GM18511 (cell line): Measurements from ENCODE around the gene UNK.
"Not testable (repeated sequence)": the region's sequence is repeated elsewhere in the genome, so short reads cannot be mapped to it uniquely, and the experiment has no call there.

Experiments used
- ATAC-seq: cut with Tn5 transposase; IDR thresholded peaks from one replicate; pipeline ENCODE4 v1.9.1; 2021; ENCODE audit warnings: mild to moderate bottlenecking, moderate library complexity; ENCODE audit not compliant: unreplicated experiment

The UNK gene

DNA sequence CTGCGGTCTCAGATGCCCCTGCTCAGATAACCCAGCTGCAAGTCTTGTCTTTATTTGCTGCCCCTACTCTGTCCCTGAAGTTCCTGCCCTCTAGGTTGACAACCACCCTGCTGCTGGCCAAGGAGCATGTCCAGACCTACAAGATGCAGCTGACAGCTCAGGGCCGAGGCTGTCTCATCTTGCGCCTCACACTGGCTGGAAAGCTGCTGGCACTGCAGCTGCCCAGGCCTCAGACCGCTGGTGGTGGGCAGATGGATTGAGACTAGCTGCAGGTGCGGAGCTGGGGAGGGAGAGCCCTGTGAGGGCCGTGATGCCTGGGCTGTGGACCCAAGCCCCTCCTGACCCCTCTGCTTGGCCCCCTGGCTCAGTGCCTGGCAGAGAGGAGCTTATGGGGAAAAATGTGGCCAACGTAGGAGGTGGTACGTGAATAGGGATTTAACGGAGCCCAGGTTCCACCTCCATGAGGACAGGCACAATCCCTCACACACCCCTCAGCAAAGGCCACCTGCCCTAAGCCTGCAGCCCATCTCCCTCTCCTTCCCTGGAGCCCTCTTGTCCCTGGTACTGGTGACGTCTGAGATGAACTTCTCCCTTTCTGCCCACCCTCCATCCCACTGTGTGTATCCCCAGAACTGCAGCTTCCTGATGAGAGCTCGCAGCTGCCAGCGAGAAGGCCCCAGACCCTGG, 11.3 kb upstream of the UNK start:
- no peak for ATAC-seq

DNA sequence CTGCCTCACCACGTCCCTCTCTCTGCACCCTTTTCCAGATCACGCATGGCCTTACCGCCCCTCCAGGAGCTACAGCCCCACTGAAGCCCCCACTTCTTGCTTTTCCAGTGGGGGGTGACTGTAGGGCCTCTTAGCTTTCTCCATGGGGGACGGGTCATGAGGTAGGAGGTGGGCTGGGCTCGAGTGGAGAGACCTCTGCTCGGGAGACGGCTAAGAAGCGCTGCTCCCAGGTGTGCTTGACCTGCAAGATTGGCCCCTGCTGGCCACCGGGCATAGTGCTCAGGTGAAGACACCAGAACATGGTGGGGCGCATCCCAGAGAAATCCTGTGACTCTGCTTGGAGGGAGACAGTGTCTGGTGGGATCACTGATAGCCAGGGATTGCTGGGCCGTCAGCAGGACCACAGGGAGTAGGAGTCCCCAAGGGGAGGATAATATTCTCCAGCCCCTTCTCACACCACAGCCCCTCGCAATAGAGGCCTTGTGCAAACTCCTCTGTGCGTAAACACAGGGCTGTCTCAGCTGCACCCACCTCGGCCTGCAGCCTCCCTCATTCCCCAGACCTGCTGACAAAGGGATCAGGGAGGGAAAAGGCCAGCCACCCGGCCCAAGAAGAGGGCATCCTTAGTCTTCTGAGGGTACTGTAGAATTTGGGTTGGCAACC, 10.7 kb upstream of the UNK start:
- no peak for ATAC-seq

DNA sequence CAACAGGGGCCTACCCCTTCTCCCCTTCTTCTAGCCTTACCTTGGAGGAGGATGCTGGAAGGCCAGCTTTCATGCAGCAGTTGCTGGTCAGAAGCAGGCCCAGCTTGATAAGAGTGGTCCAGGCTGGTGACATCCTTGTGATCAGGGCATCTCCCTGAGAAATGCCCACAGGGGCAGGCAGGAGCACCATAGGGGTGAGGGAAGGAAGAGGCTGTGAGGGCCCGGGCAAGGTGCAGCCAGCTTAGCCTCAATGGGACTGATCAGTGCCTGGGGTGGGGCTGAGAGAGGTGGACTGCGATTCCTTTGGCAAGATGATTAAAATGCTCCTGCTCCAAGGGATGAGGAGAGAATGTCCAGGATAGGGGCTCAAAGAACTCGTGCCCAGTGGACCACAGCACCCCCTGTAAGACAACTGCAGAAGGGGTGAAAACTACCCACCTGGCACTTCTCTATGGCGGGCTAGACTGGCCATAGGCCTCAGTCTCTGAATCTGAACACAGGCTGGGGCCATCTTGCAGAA, 10.1 kb upstream of the UNK start:
- ATAC-seq: no peak

DNA sequence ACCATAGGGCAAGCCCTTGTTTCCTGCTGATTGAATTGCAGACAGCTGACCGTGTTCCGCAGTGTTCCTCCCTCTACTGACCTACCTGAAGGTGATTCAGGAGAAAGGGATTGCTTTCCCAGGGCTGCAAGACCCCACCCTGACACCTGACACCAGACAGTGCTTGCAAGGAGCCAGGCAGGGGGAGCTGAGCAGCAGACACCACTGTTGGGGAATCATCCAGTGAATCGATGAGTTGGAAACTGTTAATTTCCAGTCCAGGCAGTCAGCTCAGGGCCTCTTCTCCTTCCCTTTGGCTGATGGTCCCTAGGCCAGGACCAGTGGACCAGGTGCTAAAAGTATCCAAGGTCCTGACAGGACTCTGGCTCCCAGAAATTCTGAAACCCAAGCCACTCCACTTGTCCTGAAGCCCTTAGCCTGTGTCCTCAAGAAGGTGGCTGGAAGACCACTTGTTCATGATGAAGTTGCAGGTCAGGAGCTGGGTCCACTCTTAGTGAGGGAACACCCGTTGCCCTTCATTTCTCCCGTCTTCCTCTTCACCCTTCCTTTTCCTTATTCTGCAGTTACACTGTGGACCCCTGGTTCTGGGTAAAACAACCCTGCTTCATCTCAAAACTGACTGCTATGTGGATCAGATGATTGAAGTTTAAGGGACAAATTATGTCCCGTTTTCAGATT, 9.5 kb upstream of the UNK start:
- ATAC-seq: no peak

DNA sequence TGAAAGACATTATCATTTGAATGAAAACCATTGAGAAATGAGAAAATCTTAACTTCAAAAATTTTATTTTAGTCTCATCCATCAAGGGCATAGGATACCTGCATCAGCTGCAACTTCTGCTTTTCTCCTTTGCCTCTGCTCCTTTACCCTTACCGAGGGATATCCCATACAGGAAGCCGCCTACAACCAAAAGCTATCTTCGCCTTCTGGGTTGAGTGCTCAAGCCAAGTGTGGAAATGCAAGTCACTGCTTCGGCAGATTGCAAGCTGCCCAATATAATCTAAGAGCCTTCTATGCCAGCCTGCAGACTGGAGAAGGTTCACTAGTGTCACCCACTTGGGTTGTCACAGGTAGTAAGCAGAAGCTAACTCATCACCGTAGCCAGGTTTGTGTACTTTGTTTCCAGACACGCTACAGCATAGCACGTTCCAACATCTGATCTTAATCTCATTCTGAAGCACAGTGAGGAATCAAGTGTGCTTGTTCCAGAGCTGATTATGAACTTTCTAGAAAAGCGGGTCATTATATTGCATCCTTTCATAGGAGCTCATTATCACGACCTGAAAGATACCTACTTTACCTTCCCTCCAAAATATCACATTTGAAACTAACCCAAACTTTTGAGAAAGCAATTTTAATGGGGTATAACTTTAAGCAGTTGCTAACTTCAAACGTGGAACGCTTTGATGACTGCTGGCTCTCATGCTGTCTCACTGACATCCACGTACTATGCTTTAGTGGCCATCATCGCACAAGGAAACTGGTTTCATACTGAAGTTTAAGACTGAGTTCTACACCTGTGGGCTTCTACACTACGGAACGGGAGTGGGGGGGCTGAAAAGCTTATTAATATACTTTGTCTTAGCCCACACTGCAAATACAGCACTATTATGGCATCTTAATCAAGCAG, 8.0 kb upstream of the UNK start:
- no peak for ATAC-seq

DNA sequence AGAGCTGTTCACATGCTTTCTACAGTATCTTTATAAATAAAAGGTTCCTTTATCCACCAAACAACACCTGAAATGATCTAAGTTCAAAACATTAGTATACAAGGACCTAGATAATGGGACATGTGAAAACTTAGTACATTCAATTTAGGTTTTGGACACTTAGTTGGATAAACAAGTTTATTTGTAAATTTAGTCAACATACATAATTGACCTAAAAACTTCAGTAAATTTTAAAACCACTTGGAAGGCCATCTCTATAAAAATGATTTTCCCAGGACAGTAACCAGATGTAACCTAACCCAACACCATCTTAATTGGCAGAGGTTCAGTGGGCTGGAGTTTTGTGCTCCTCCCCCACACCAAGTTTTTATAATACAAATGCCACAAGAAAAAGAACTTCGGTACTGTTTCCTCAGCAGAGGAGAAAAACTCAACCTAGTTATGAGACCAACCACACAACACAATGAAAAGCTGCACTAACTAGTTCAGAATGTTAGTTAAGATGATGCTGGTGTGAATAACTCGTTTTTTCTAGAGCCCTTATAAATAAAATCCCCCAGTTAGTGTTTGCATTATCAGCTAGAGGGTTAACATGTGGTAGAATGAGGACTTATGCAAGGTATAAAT, 7.2 kb upstream of the UNK start:
- ATAC-seq: no peak

DNA sequence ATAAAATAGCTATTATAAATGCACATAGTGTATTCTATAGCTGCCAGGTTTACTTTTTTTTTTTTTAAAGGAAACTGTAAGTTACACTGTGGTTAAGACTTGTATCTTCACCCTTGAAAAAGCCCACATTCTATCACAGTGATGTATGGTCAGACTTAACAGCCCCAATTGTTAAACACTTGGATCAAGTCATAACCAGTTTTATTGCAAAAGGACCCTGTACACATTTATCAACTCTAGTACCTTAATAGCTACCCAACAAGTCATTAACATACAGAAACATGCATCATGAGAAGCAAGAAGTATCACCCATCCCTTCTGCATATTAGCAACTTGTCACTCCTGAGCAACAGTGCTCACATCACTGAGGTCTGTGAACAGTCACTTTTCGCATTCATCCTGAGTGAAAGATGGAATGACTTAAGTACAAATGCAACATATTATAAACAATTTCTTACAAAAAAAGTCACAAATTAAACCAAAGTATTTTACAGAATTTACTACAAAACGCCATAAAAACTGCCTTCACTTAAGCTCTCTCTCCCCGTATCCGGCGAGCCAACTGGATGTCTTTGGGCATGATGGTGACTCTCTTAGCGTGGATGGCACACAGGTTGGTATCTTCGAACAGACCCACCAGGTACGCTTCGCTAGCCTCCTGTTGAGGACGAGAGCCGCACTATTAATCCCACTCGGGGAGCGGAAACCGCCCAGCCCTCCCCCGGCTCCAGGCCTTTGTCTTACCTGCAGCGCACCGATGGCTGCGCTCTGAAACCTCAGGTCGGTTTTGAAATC, 6.3 kb upstream of the UNK start:
- not testable (repeated sequence) for ATAC-seq

DNA sequence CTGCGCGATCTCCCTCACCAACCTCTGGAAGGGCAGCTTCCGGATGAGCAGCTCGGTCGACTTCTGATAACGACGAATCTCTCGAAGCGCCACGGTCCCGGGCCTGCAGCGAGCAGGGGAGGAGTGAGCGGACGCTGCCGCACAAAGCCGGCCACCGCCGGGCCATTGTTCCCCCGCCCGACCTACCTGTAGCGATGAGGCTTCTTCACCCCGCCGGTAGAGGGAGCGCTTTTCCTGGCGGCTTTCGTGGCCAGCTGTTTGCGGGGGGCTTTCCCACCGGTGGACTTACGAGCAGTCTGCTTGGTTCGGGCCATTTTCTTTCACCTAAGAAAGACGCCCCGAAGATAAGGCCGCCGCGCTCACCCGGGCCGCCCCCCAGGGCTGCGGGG, 5.8 kb upstream of the UNK start:
- peak; percentile 14 for ATAC-seq

DNA sequence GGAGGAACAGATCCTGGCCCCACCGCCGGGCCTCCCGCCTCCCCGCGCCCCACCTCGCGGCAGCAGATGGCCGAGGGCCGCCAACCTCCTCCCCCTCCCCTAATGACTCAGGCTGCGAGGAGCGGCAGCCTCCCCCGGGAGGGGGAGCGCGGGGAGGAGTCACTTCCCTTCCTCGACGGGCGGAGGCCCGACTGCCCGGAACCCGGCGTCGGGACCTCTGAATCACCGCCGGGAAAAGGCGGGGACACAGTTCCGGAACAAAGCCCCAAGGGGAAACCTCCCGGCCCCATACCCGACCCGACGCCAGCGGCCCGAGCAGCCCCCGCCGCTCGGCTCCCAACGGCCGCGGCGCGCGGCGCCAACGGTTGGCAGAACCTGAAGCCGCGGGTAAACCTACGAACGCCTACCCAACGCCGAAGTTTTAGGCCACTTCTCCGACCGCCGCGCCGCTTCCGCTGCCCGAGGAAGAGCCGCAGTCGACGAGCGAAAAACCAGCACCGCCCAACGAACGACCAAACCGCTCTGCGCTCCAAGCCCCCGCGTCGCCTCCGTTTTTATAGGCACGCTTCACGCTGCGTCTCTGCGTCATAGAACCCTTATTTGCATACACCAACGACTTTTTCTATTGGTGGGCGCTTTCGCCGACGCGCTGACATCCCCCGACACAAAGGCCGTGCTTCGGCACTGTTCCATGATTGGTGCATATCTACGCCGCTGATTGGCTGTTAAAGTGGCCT, 5.2 kb upstream of the UNK start:
- ATAC-seq: peak; percentile 72

DNA sequence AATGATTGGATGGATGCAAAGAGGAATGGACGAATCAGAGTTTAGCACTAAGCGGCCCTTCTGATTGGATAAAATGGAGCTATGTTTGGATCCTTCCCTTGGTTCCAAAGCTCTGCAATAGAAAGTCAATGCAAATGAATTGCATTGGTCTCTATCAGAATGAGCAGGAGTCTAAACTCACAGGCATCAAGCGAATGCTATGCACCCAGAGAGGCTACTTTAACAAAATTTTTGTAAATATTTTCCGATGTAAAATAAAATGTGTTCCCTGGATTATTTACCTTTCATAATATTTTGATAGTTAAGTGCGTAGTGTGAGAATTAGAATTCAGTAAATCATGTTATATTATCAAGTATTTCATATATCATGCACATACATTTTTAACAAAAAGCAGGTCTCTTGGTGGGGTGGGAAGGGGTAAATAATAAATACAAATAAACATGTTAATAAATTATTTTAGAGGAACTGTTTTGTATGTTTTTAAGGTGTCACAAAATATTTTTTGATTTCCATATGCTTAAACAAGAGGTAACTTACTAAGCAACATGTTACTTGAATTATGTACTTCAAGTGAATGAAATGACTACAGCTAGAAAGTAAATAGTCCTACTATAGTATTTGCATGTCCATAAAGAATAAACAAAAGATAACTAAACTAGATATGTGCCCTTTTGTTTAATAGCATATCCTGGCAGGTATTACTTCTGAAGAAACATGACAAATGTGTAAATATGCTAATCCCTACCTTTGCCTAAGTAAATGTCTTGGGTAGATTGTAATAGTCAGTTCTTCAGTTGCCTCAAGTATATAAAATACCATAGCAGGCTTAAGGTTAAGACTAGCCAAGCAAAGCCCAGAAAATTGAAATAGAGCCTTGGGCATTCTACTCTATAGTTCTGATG, 4.4 kb upstream of the UNK start:
- no peak for ATAC-seq

DNA sequence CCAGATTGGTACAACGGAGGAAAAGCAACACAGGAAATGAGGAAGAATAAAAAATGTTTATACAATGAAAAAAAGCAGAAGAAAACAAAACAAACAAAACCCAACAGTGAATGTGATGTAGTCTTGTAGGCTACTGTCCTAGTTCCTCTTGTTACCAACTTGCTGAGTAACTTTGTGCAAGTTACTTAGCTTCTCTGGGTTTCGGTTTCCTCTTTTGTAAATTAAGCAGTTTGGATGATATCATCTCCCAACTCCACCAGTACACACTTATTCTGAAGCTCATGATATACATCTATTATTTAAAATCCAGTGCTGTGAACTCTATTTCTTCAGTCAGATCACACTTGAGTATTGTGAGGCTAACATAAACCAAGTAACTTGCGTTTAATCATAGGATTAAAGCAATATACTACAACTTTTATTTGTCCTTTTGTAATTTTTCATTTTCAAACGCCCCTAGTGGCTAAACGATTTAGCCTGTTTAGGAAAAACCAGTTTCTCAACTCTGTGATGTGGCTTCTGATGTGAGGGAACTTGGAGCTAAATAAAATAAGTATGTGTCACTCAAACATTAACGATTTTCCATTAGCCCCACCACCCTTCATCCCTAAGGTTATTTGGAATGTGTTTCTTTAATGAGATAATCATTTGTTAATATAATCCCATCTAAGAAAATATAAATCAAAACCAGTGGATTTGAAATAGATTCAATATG, 1.4 kb upstream of the UNK start:
- no peak for ATAC-seq

DNA sequence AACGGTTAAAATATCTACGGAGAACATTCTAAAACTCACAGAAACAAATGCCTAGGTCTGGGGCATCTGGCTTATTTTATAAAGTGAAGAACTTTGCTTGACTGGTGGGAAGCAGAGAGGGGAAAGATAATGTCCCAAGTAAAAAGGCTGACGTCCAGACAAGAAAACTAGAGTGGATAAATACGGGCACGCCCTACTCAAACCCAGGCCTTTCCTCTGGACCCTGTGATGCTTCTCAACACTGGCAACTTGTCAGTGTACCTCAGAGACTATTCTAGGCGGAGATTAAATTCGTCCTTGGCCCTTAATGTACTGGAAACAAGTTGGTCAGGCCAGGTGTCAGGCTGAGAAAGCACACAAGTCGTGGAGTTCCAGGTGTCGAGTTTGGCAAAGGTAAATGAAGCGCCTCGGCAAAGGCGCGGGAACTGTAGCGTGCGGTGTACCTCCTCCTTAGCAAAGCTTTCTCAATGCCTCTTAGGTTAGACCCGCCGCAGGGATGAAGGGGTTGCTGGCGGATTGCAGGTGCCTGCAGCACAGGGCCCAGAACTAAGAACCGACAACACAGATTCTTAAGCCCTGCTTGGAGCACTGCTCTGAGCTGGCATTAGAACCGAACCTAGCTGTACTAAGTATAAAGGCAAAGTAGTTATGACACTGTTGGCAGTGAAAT, 668 bp upstream of the UNK start:
- ATAC-seq: peak; percentile 2

DNA sequence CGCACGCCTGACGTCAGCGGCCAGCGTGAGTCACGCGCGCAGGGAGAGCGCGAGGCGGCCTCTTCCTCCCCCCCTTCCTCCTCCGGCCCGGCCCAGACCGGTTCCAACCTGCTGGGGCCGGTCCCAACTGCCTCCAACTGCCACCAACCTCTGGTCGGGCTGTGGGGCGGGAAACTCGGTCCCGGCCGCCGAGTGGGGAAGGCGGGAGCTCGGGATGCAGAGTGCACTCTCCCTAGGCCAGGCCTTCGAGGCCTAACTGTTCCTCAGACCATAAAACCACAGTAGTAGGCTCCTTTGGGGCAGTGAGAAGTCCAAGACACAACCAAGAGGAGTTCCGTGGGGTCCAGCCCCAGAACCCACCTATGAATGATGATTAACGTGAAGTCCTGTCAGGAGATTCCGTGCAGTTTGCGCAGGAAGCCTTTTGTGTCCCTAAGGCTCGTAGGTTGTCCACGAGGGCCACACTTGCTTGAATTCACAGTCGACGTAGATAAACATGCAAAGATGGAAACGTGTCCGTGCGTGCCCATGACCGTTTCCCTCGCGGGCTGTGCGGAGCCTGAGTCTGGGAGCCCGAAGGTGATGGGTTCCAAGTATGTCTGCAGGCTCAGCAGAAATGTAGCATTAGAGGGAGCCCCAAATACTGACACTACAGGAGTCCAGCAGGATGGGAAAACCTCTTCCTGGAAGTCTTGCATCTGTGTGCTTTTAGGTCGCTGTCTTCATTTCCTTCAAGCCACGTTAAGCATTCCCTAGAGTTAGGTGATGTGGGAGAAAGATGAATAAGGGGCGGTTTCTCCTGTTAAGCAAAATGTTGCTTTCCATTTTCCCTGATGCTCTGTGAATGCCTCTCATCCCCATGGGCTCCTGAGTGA, 647 bp downstream of the UNK start:
- ATAC-seq: peak; percentile 65

DNA sequence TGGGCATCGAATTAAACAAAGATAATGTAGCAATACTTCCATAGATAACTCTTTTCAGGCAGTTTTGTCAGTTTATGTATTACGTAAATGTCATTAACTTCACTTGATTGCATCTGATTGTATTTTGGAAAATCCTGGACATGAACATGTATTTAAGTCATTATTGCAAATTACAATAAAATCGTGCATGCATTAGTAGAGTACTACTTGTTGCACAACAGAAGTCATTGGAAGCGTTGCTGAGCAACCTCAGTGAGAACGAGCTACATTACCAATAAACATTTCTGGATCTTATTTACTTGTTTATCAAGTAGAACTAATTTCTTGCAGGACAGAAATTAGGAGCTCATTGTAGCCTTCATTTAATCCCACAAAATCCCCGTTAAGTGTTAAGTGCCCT, 6.6 kb downstream of the UNK start:
- ATAC-seq: no peak

DNA sequence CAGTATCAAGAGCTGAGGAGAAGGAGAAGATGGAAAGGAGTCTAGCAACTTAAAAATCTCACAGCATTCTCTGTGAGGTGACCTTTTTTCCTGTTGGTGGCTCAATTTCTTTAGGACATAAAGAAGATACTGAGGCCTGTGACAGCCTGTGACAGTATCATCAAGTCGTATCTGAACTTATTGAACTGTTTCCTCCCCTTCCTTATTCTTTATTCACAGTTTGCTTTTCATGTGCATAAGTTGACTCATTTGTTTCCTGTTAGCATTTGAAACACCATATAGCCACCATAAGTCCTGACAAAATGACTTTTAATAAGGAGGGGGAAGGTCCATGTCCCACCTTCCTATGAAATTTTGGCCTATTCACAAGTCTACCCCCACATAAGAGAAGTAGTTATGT, 8.9 kb downstream of the UNK start:
- no peak for ATAC-seq
